GM21360 (cell line): ENCODE results near the gene ARIH1.

Experiments used
- ATAC-seq: cut with Tn5 transposase; IDR thresholded peaks from one replicate; pipeline ENCODE4 v1.9.1; 2021; ENCODE audit warnings: mild to moderate bottlenecking, moderate library complexity; ENCODE audit not compliant: unreplicated experiment

Gene ARIH1

GRCh38 chr15:72538931-72539330 lies 64.8 kb downstream of the ARIH1 start:
- ATAC-seq, result no peak

- ATAC-seq, result no peak
Measured at GRCh38 chr15:72540606-72541237, 66.6 kb downstream of the ARIH1 start.

DNA sequence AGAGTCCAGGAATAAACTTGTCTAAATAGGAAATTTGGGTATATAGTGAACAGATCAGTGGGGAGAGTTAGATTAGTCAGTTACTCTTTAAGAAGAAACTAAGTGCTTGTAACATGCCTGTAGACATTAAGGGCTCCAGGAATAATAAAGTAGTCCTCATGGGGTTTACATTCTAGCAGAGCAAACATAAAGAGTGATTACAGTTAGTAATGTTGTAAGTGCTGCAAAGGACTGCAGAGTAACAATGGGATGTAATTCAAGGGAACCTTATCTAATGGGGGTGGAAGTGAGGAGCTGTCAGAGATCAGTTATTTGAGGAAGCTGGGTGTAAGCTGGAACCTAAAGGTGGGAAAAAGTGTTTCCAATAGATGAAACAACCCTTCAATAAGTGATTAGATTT lies 67.5 kb downstream of the ARIH1 start:
- ATAC-seq, result no peak

DNA sequence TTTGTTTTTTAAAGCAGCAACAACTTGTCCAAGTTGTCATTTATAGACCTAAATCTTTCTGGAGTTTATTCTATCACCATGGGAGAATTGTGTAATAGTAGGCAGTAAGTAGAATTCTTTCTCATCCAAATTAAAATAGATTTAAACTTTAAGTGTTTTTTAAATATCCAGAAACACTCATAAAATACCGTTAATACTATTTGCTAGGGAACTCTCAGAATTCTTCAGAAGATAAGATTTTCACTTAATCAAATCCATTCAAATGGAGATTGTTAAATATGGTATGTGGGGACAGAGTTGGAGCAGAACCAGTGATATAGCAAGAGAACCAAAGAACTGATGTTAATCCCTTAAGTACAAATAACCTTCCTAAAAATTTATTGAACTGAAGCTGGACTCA lies 71.0 kb downstream of the ARIH1 start:
- ATAC-seq, result no peak

GRCh38 chr15:72554471-72555425 lies 80.6 kb downstream of the ARIH1 start:
- ATAC-seq, result no peak

- no peak for ATAC-seq
Measured at GRCh38 chr15:72559781-72560180, 85.7 kb downstream of the ARIH1 start.

GRCh38 chr15:72560458-72560857 lies 86.3 kb downstream of the ARIH1 start:
- ATAC-seq, result no peak

- no peak for ATAC-seq
Measured at GRCh38 chr15:72562386-72562785, 88.3 kb downstream of the ARIH1 start.

DNA sequence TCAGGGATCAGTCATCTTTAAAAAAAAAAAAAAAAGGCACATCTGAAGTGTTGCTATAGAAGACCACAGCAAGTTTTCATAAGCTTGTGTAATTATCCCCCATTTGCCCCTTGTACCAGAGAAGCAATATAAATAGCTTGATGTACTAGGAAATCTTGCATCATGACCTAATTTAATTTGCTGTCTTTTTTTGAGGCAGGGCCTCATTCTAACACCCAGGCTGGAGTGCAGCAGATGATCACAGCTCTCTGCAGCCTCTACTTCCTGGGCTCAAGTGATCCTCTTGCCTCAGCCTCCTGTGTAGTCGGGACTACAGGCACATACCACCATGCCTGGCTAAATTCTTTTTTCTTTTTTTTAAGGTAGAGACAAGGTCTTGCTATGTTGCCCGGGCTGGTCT lies 88.7 kb downstream of the ARIH1 start:
- no peak for ATAC-seq

DNA sequence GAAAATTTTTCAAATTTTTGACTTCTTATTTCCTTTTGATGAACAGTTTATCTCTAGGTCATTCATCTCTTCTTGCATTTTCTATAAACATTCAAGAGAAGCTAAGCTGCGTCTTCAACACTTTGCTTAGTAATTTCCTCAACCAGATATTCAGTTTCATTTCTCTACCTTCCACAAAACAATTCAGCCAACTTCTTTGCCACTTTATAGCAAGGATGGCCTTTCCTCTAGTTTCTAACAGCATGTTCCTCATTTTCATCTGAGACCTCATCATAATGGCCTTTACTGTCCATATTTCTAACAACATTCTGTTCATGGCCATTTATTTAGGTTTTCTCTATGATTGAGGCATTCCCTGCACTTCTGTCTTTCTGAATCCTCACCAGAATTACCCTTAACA lies 90.0 kb downstream of the ARIH1 start:
- ATAC-seq, result no peak

- no peak for ATAC-seq
Measured at GRCh38 chr15:72566973-72567372, 92.8 kb downstream of the ARIH1 start.

DNA sequence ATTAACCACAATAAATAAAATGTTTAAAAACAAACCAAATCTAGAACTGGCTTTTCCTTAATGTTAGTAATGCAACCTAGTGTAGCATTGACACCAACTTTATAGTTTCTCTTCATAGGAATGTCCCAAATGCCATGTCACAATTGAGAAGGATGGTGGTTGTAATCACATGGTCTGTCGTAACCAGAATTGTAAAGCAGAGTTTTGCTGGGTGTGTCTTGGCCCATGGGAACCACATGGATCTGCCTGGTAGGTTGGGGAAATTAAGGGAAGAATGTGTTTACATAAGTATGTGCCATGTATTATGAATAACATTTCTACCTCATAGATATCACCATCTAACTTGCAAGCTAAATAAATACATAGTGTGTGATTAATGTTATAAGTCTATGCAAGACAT lies 95.9 kb downstream of the ARIH1 start:
- ATAC-seq, result no peak

GRCh38 chr15:72579814-72580213 lies 105.7 kb downstream of the ARIH1 start:
- ATAC-seq, result no peak

DNA sequence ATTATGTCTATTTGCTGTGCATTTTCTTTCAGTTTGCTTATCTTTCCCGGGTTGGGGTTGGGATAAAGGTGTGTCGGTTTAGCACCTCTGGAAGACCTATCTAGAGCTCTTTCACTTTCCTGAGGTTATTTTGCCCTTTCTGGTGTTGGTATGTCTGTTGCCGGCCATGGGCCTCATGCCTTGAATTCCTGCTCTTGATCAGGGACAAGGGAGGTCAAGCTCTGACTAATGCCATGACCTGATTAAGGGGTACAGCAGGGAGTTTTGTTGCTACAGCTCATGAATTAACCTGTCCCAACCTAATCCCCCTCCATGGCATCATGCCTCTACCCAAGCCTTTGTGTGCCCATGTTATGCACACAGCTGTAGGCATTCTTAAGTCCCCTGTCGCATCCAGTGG lies 109.9 kb downstream of the ARIH1 start:
- ATAC-seq, result no peak

- no peak for ATAC-seq
Measured at GRCh38 chr15:72585025-72585424, 110.9 kb downstream of the ARIH1 start.

DNA sequence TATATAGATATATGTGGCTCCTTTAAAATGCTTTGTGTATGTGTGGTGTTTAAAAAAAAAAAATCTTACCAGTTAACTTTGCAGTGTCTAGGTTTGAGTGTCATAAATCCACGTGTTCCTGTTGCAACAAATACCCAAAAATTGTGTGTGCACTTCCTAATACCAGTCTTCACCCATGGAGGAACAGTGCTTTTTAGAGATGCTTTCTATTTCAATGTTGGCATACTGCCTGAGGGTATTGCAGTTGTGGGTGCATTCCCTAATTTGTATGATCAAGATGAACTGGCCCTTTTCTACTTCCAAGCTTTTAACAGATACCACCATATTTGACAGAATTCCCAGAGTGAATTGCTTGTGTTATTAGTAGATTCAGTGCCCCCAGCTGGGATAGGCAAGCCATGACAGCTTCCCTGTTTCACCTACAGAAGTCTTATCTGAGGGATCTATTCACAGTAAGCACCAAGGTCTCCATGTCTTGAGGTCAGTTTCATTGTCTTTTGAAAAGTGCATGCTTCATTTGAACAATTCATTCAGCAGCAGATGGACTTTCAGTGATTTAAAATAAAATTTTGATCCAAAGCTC lies 111.4 kb downstream of the ARIH1 start:
- ATAC-seq, result no peak

DNA sequence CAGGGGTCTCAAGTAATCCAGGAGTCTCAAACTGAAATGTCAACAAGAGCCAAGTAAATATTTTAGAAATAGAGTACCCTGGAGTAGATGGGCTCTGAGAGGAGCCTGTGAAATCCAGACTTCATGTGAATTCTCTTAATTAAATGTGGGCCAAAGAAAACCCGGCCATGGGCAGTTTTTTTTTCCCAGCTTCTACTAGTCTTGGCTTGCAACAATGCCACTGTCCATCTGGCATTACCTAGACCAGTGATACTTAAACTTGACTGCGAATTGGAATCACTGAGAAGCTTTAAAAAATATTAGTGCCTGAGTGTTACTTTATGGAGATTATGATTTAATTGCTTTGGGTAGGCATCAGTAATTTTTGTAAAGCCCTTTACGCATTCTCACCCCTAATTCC lies 114.0 kb downstream of the ARIH1 start:
- no peak for ATAC-seq

GRCh38 chr15:72590427-72590826 lies 116.3 kb downstream of the ARIH1 start:
- no peak for ATAC-seq

- no peak for ATAC-seq
Measured at GRCh38 chr15:72591361-72591760, 117.2 kb downstream of the ARIH1 start.

DNA sequence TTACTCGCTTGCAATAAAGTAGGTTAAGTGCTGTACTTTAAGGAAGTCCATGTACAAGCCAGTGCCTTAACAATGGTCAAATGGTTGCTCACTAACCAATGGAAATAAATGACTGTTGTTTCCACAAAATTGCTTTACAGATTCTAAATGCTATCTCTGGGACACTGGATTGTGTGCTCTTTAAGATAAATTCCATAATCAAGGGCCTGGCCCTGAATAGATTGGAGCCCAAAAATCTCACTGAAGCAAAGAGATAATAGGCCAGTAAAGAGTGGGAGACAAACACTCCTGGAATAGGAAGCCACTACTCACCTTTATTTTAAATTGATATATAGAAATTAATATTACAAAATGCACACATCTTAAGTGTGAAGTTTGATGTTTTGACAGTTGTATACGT lies 118.0 kb downstream of the ARIH1 start:
- ATAC-seq, result no peak

DNA sequence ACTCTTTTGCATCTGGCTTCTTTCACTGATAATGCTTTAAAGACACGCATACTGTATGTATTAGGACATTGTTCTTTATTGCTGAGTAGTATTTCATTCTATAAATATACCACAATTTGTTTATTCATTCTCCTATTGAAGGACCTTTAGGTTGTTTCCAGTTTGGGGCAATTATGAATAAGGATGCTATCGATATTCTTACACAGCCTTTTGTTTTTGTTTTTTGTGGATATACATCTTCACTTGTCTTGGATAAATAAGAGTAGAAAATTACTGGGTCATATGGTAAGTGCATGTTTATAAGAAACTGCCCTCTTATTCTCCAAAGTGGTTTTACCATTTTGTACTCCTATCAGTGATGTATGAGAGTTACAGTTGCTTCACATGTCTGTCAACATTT lies 118.5 kb downstream of the ARIH1 start:
- ATAC-seq, result no peak

DNA sequence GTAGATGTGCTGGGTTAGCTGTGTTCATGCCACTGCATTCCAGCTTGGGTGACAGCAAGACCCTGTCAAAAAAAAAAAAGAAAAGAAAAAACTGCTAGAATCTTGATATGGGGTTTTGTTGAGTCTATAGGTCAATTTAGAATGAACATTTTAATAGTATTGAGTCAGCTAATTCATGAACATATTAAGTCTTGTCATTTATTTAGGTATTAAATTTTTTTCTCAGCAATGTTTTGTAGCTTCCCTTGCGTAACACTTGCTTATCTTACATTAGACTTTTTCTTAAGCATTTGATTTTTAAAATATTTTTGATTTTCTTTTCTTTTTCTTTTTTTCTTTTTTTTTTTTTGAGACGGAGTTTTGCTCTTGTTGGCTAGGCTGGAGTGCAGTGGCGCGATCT lies 119.7 kb downstream of the ARIH1 start:
- ATAC-seq, result no peak
